ENCODE measurements around the gene HOXD13. TPM values are rescaled to one million over a fixed set of nuclear protein-coding genes. Genes with fewer than 3 reads are reported as not detected.
A peak's percentile ranks its signal among the peaks of the same experiment; 100 is the strongest.

Gene HOXD13
- total RNA-seq, 4 donors from 2014 or later = 4.9 TPM; not detected in 3

DNA sequence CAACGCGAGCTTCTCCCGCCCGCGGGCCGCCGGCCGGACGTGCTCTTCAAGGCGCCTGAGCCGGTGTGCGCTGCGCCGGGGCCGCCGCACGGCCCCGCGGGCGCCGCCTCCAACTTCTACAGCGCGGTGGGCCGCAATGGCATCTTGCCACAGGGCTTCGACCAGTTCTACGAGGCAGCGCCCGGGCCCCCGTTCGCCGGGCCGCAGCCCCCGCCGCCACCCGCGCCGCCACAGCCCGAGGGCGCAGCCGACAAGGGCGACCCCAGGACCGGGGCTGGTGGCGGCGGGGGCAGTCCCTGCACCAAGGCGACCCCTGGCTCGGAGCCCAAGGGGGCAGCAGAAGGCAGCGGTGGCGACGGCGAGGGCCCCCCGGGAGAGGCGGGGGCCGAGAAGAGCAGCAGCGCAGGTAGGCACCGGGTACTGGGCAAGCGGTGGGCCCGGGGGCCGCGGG is 15.2 kb downstream of the HOXD13 start:
- peak; percentile 45 to 56 for DNase-seq
- H3K4me3 ChIP-seq = peak overlapping the region; percentile 44 to 51
- intact Hi-C loops (cut with DNase I; ENCODE audit: low total_unique reads) = no loop called here

DNA sequence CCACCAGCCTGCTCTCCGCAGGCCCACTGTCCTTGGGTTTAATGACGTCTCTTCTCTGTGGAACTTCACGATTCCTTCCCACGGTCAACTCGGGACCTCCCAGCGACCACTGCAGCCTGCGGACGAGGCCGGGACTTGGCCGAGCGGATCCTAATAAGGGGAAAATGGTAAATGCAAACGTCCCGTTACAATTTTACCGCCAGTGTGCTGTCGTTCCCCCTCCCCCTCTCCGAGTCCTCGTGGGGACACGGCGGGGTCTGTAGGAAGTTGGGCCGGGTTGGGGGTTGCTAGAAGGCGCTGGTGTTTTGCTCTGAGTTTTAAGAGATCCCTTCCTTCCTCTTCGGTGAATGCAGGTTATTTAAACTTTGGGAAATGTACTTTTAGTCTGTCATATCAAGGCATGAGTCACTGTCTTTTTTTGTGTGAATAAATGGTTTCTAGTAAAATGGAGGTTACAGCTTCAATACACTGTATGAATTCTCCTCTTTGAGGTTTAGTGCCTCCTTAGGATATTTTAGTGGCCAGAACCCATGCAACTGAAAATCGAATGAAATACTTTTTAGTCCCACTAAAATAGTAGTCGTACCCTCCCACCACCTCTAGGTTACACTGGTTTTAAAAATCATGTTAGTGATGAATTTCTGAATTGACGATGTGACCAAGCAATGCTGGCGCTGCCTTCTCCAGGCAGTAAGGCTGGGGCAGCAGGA is 16.8 kb downstream of the HOXD13 start:
- no peak for DNase-seq
- H3K27ac ChIP-seq = peak overlapping the region; percentile 98 to 99
- peak overlapping the region; percentile 44 to 51 for H3K4me3 ChIP-seq
- no peaks in the 10 kb centered on the region for H3K9me3 ChIP-seq
- TF ChIP-seq POLR2A (IDR thresholded peaks at IDR 0.05) = no peak
- TF ChIP-seq, protein P1, sequence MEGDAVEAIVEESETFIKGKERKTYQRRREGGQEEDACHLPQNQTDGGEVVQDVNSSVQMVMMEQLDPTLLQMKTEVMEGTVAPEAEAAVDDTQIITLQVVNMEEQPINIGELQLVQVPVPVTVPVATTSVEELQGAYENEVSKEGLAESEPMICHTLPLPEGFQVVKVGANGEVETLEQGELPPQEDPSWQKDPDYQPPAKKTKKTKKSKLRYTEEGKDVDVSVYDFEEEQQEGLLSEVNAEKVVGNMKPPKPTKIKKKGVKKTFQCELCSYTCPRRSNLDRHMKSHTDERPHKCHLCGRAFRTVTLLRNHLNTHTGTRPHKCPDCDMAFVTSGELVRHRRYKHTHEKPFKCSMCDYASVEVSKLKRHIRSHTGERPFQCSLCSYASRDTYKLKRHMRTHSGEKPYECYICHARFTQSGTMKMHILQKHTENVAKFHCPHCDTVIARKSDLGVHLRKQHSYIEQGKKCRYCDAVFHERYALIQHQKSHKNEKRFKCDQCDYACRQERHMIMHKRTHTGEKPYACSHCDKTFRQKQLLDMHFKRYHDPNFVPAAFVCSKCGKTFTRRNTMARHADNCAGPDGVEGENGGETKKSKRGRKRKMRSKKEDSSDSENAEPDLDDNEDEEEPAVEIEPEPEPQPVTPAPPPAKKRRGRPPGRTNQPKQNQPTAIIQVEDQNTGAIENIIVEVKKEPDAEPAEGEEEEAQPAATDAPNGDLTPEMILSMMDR (IDR thresholded peaks at IDR 0.05) = peak in 1 of 4 experiments; percentile 8
- H3K27me3 ChIP-seq = peaks cover 0 to 3% of the 10 kb centered on the region in 2 donors
- intact Hi-C loops (cut with DNase I; ENCODE audit: low total_unique reads) = no loop called here
- H3K4me1 ChIP-seq = peaks cover 0 to 8% of the 10 kb centered on the region in 2 donors
- H3K36me3 ChIP-seq = no peaks in the 10 kb centered on the region

More for the DNA sequence above, 15.2 kb downstream of the HOXD13 start:
- no peaks in the 10 kb centered on the region for H3K36me3 ChIP-seq
- peaks cover 0 to 3% of the 10 kb centered on the region in 2 donors for H3K27me3 ChIP-seq
- TF ChIP-seq POLR2A (IDR thresholded peaks at IDR 0.05) = no peak
- TF ChIP-seq, protein P1 (IDR thresholded peaks at IDR 0.05) = no peak
- H3K9me3 ChIP-seq = no peaks in the 10 kb centered on the region
- H3K4me1 ChIP-seq = peaks cover 0 to 8% of the 10 kb centered on the region in 2 donors
- peak overlapping the region; percentile 98 to 99 for H3K27ac ChIP-seq

DNA sequence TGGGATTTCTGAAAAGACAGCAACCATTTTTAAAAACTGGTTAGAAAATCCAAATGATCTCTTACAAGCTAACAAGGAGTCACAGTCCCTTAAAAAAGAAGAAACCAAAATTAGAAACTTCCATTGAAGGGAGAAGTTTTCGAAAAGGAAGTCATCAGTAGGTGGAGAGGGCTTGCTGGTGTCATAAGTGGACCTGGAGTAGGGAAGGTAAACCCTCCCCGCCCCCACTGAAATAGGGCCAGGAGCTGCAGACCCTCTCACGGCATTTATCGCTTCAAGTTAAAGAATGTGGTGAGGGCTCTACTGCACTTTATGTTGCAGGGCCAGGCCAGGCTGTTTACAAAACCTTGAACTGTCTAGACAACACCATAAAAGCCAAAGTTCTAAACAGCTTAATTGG is 17.4 kb downstream of the HOXD13 start:
- no peaks in the 10 kb centered on the region for H3K9me3 ChIP-seq
- intact Hi-C loops (cut with DNase I; ENCODE audit: low total_unique reads) = no loop called here
- H3K36me3 ChIP-seq = no peaks in the 10 kb centered on the region
- TF ChIP-seq, protein P1 (IDR thresholded peaks at IDR 0.05) = no peak
- TF ChIP-seq POLR2A (IDR thresholded peaks at IDR 0.05) = no peak
- DNase-seq = no peak
- H3K4me3 ChIP-seq = peak overlapping the region; percentile 44 to 51
- H3K27me3 ChIP-seq = peaks cover 0 to 3% of the 10 kb centered on the region in 2 donors
- peaks cover 0 to 8% of the 10 kb centered on the region in 2 donors for H3K4me1 ChIP-seq
- peak overlapping the region; percentile 98 to 99 for H3K27ac ChIP-seq

DNA sequence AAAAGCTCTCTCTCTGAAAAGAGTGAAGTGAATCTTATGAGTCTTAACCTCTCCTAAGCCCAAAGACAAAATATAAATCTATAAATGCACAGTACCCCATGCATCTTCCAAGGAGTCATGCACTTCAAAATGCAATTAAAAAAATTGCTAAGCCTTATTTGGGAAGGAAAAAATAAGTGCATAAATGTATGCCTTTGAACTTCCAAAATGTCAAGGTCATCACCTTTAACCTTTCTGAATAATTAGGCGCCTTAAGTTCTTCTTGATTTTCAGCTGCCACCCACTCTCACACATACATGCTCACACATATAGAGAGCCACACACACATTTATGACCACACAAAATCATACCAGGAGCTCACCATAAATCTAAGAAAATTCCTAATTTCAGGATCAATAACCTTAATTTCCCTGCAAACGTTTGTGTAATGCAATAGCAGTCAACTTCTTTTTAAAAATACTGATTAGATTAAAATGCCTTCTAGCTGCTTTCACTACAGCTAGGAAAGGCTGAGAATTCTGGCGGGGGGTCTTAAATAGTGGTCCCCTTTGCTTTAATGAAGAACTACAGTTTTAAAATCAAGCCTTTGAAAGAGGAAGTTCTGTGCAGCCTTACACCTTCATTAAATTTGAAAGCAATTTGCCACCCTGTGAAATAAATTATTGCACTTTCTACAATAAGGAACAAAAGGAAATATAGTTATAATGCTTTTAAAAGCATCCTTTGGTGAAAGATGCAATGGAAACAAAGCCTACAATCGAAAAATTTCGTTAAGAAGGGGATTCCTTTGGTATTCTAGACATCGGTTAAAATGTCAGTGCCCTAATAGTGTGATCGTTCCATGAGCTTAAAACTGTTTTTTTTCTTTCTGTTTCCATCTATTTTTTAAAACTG is 18.1 kb downstream of the HOXD13 start:
- Histone ChIP-seq H3K27me3 (peaks cover 0 to 3% of the 10 kb centered on the region in 2 donors), H3K27ac (peak overlapping the region; percentile 98 to 99), H3K4me1 (peaks cover 0 to 8% of the 10 kb centered on the region in 2 donors), H3K4me3 (peak overlapping the region; percentile 44 to 51), H3K36me3 (no peaks in the 10 kb centered on the region), H3K9me3 (no peaks in the 10 kb centered on the region)
- TF ChIP-seq POLR2A (IDR thresholded peaks at IDR 0.05) = no peak
- TF ChIP-seq, protein P1 (IDR thresholded peaks at IDR 0.05) = no peak
- no peak for DNase-seq
- intact Hi-C loops (cut with DNase I; ENCODE audit: low total_unique reads) = no loop called here

Measured in uterus (tissue), 4 donors.